ENCODE measurements around the gene AFP.
"Not testable (repeated sequence)": the region's sequence is repeated elsewhere in the genome, so short reads cannot be mapped to it uniquely, and the experiment has no call there.

The AFP gene

GRCh38 chr4:73435984-73436383 is at the start of gene AFP:
Gene AFP (plus strand): TSS chr4:73436221. CDS start chr4:73436263, 42 bp downstream.
- no peak for DNase-seq

DNA sequence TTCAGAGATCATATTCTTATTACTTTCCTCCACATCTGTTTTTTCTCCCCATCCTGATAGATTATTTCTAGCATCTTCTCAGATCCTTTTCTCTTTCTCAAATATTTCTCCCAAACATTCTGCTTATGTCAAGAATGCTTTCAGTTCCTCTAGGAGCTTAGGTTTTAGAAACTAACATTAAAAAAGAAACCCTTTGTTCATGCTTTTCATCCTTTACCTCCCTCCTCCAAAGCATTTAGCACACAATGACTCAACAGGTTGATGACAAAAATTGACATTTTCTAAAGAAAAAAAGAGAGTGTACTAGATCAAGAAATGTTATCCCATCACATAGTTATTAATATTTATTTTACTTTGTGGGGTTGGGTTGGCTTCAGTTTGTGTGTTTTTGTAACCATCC is 48.5 kb upstream of the AFP start:
- DNase-seq, result no peak

DNA sequence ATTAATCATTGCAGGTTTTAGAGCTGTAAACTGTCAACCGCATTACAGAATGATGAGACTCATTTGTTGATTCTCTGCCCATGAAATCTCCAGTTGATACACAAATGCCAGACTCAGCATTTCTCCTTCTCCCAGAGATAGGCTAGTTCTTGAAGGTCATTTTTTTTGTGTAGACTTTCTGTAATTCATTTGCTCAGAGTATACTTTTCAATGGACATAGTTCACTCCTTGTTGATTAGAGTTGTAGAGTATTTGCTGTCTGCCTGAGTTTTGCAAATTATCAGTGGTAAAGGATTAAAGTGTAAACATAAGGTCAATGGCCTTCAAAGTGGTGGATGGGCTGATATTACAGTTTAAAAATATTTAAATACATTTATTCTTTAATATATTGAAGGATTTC is 47.1 kb upstream of the AFP start:
- no peak for DNase-seq

DNA sequence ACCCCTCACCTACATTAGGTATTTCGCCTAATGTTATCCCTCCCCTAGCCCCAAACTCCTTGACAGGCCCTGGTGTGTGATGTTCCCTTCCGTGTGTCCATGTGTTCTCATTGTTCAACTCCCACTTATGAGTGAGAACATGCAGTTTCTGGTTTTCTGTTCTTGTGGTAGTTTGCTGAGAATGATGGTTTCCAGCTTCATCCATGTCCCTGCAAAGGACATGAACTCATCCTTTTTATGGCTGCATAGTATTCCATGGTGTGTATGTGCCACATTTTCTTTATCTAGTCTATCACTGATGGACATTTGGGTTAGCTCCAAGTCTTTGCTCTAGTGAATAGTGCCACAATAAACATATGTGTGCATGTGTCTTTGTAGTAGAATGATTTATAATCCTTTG is 46.4 kb upstream of the AFP start:
- not testable (repeated sequence) for DNase-seq

DNA sequence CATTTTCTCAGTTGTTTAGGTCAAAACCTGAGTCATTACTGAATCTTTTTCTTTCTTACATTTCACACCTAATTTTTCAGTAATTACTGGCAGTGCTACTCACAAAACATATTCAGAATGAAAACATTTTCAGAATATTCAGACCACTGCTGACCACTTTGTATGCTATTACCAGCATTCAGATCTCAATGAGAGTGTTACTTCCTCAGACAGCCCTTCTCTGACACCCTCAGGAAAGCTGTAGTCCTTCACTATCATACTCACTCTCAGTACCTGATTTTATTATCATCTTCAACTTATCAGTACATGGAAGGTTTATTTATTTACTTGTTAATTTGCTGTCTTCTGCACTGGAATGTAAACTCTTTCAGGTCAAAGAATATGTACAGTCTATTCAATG is 44.2 kb upstream of the AFP start:
- no peak for DNase-seq

DNA sequence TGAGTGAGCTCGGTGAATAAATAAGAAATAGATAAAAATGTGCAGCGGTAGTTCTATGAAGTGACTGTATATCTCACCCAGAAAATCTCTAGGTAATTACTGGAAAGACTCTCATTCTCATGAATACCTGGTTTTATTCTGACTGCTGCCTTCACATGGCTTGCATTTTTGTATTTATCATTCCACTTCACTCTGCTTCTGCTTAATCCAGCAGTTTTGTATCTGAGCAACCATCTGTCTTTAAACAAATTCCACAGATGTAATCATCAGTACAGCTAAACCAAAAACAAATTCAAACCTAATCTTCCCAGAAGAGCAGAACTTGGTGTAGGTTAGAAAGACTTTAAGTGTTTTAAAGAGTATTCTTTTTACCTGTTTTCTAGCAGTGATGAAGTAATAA is 43.1 kb upstream of the AFP start:
- DNase-seq, result no peak

DNA sequence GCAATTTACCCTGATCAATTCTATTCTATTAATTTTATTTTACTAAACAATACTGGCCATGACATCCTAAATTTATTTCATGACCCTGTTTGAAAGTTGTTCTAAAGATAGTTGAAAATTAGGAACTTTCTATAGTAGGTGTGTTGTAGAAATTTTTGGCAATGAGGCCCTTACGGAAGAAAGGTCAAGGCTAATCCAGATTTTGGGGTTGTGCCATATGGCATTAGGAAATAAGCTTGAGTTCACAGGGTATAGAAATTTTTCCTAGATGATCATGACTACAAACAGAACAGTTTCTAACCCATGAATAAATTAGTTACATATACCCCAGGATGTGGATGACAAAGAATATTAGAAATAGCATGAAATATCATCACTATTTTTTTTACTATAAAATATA is 39.7 kb upstream of the AFP start:
- no peak for DNase-seq

DNA sequence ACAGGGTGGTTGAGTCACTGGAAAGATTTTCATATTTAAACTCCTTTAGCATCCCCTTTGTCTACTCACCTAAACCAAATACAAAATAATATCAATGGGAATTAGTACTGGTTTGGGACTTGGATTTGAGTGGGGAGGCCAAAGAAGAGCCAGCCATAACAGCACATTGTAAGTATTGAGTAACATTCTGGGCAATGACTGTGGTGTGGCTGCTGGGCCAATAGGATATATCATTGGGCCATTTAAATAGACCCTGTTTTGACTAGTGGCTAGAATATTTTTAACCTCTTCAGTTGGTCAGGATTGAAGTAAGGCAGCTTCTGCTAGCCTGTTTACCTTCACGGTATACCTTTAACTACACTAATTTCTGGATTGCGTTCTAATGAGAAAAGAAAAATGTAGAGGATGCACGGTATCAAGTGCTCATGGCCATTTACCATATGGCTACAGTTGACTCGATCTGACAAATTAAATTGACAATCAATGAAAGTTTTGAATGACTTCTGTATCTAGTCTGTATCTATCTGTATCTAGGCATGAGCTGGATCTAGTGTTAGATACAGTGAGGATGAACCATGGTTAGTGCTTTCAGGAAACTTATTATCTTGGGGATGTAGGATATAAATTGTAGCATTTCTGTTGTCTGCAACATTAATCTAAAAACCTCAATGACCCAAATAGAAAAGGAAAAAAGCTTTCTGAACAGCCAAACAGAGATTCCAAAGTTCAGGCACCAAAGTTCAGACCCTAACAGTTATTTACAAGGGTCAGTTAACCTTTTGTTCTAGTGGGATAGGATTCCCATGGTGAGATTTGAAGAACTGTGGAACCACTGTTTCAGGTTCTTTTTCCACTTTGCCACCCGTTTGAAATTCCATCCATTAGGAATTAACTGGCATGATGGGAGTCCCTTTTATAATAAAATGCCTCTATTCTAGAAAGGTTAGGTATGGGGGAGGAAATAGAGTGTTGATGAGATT is 38.7 kb upstream of the AFP start:
- no peak for DNase-seq

DNA sequence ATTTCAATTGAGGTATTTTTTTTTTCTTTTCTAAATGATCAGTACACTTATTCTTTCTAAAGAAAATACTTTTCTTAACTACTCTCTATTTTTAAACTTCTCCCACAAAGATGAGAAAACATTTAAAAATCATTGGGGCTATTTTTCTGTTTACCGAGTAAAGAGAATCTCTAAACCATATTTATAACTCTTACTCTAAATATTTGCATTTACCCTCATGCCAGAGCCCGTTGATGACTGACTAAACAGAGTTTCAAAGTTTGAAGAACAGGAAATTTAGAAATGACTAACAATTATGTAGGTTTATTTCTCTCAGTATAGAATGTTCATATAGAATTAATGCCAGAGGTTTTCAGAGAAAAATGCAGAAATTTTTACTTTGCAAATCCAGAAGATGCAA is 34.6 kb upstream of the AFP start:
- no peak for DNase-seq

DNA sequence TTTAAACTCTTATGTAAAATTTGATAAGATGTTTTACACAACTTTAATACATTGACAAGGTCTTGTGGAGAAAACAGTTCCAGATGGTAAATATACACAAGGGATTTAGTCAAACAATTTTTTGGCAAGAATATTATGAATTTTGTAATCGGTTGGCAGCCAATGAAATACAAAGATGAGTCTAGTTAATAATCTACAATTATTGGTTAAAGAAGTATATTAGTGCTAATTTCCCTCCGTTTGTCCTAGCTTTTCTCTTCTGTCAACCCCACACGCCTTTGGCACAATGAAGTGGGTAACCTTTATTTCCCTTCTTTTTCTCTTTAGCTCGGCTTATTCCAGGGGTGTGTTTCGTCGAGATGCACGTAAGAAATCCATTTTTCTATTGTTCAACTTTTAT is 32.0 kb upstream of the AFP start, which contains the start of gene ALB:
Gene ALB, plus strand, starts transcription at position 246 of the 400 bp plus-strand sequence. Its CDS starts 41 bp downstream, at position 287.
- DNase-seq, result no peak

GRCh38 chr4:73404457-73404856 is 31.6 kb upstream of the AFP start:
- DNase-seq, result no peak

GRCh38 chr4:73405138-73405537 is 30.9 kb upstream of the AFP start:
- no peak for DNase-seq

GRCh38 chr4:73406548-73406875 is 29.5 kb upstream of the AFP start:
- no peak for DNase-seq

DNA sequence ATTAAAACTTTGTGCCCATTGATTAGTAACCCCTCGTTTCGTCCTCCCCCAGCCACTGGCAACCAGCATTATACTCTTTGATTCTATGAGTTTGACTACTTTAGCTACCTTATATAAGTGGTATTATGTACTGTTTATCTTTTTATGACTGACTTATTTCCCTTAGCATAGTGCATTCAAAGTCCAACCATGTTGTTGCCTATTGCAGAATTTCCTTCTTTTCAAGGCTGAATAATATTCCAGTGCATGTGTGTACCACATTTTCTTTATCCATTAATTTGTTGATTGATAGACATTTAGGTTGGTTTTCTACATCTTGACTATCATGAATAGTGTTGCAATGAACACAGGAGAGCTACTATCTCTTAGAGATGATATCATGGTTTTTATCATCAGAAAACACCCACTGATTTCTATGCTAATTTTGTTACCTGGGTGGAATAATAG is 28.8 kb upstream of the AFP start:
- DNase-seq, result no peak

DNA sequence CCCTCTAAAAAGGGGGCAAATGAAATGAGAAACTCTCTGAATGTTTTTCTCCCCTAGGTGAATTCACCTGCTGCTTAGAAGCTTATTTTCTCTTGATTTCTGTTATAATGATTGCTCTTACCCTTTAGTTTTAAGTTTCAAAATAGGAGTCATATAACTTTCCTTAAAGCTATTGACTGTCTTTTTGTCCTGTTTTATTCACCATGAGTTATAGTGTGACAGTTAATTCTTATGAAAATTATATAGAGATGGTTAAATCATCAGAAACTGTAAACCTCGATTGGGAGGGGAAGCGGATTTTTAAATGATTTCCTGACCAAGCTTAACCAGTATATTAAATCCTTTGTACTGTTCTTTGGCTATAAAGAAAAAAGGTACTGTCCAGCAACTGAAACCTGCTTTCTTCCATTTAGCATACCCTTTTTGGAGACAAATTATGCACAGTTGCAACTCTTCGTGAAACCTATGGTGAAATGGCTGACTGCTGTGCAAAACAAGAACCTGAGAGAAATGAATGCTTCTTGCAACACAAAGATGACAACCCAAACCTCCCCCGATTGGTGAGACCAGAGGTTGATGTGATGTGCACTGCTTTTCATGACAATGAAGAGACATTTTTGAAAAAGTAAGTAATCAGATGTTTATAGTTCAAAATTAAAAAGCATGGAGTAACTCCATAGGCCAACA is 27.7 kb upstream of the AFP start:
- DNase-seq, result no peak

GRCh38 chr4:73409012-73409862 is 26.8 kb upstream of the AFP start:
- no peak for DNase-seq

GRCh38 chr4:73409978-73410548 is 26.0 kb upstream of the AFP start:
- DNase-seq, result no peak

- no peak for DNase-seq
Measured at GRCh38 chr4:73410916-73411730, 24.9 kb upstream of the AFP start.

- no peak for DNase-seq
Measured at GRCh38 chr4:73411731-73412414, 24.1 kb upstream of the AFP start.

DNA sequence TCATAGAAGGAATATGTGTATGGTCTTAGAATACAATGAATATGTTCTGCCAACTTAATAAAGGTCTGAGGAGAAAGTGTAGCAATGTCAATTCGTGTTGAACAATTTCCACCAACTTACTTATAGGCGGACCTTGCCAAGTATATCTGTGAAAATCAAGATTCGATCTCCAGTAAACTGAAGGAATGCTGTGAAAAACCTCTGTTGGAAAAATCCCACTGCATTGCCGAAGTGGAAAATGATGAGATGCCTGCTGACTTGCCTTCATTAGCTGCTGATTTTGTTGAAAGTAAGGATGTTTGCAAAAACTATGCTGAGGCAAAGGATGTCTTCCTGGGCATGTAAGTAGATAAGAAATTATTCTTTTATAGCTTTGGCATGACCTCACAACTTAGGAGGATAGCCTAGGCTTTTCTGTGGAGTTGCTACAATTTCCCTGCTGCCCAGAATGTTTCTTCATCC is 22.7 kb upstream of the AFP start:
- no peak for DNase-seq

GRCh38 chr4:73414936-73415271 is 21.1 kb upstream of the AFP start:
- no peak for DNase-seq

All from inflammatory macrophage treated with lipopolysaccharide for 1 hour (primary cell).